Caco-2 (cell line): ENCODE results near the gene NME1. TPM values are rescaled to one million over a fixed set of nuclear protein-coding genes. Genes with fewer than 3 reads are reported as not detected.

Experiments used
- BruUV-seq: library from RNA; stranded (reverse); fragments of 400-500 nt; replicated peaks from 2 replicates; lab custom pipeline; 2021; lab: Mats Ljungman, UMichigan
- CTCF ChIA-PET: fragments of 300-600 bp; sonication (Branson Sonifier 250); formaldehyde crosslinking; loops from one replicate; lab custom pipeline; 2022; ENCODE audit warnings: antibody characterized with exemption; lab: Charles Lee
- POLR2A ChIA-PET: fragments of 300-600 bp; sonication (Branson Sonifier 250); formaldehyde crosslinking; loops from one replicate; lab custom pipeline; 2022; ENCODE audit warnings: antibody characterized with exemption; lab: Charles Lee
- DNase-seq, 2 experiments: peaks; one replicate each; pipeline versions ENCODE4 v3.0.0 to v3.0.0-alpha.2; 2020 to 2022
- H3K27me3 ChIP-seq: replicated peaks from 2 replicates; pipeline ENCODE4 v1.6.0; 2011; ENCODE audit warnings: low read length; ENCODE audit not compliant: control insufficient read depth, insufficient read depth
- H3K36me3 ChIP-seq: 2 replicates; pipeline ENCODE4 v1.5.1; 2011; ENCODE audit warnings: low read length; ENCODE audit not compliant: control insufficient read depth, insufficient read depth
- H3K4me1 ChIP-seq: fragments of 250-450 bp; sonication (Bioruptor Pico); 2 replicates; pipeline ENCODE4 v1.5.1; 2020; ENCODE audit warnings: mild to moderate bottlenecking
- H3K4me3 ChIP-seq: 2 replicates; pipeline ENCODE4 v1.5.1; 2011; ENCODE audit warnings: low read depth, mild to moderate bottlenecking, control low read depth, low read length
- H3K9me3 ChIP-seq: fragments of 250-450 bp; sonication (Bioruptor Pico); 2 replicates; pipeline ENCODE4 v1.5.1; 2020; ENCODE audit warnings: mild to moderate bottlenecking, moderate library complexity
- H3K27ac Mint-ChIP-seq: one replicate; pipeline ENCODE4 v1.8.0; 2022; ENCODE audit warnings: mixed read lengths; ENCODE audit not compliant: unreplicated experiment
- H3K27me3 Mint-ChIP-seq: one replicate; pipeline ENCODE4 v1.8.0; 2022; ENCODE audit warnings: mixed read lengths; ENCODE audit not compliant: insufficient read depth, unreplicated experiment
- H3K36me3 Mint-ChIP-seq: one replicate; pipeline ENCODE4 v1.8.0; 2022; ENCODE audit warnings: mild to moderate bottlenecking, mixed read lengths; ENCODE audit not compliant: insufficient read depth, unreplicated experiment
- H3K4me1 Mint-ChIP-seq: one replicate; pipeline ENCODE4 v1.8.0; 2022; ENCODE audit warnings: low read depth, mixed read lengths; ENCODE audit not compliant: unreplicated experiment
- H3K4me3 Mint-ChIP-seq: one replicate; pipeline ENCODE4 v1.8.0; 2022; ENCODE audit warnings: mild to moderate bottlenecking, moderate library complexity, mixed read lengths; ENCODE audit not compliant: unreplicated experiment
- H3K9me3 Mint-ChIP-seq: one replicate; pipeline ENCODE4 v1.8.0; 2022; ENCODE audit warnings: mixed read lengths; ENCODE audit not compliant: unreplicated experiment
- intact Hi-C: fragments of 100-400 bp; cut with micrococcal nuclease; formaldehyde crosslinking; loops from one replicate; pipeline ENCODE4 v1.10.0; 2022; ENCODE audit not compliant: unreplicated experiment
- total RNA-seq: library from RNA; stranded (reverse); gene quantifications from 2 replicates; pipeline ENCODE4 v1.2.3, GENCODE V29; 2022
- TF ChIP-seq, protein P1 (sequence below), 2 experiments: fragments of 200-600 bp in 1 of 2; IDR thresholded peaks; 1 replicate in 1 of 2; 2 replicates in 1 of 2; pipeline versions ENCODE4 v1.5.1 to v1.8.0; 2011 to 2022; ENCODE audit warnings: antibody characterized with exemption in 1 of 2, control low read depth in 1 of 2, inconsistent platforms in 1 of 2, low read depth in 1 of 2, low read length in 1 of 2, mild to moderate bottlenecking in 1 of 2, moderate library complexity in 1 of 2; ENCODE audit not compliant: insufficient read depth in 1 of 2, severe bottlenecking in 1 of 2, unreplicated experiment in 1 of 2

Gene NME1
- total RNA-seq, 1 experiment from 2014 or later: 278 TPM

DNA sequence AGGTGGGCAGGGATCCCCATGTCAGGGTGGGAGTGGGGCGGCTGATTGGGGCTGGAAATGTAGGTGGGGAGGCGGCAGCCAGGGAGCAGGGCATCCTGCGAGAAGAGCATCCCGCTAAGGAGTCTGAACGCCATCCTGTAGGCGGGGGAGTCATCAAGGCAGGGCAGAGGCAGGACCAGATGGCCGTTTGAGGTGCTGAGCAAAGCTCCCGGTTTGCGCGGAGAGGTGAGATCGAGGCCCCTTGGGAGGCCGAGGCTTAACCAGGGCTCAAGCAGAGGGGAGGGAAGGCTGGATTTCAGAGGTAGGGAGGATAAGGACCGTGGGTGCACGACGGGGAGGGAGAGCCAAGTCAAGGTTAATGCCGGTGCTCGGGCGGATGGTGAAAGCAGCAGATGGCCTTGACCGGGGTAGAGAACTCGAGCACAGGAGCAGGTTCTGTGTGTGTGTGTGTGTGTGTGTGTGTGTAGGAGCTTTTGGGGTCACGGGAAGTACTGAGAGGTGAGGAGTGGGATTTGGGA, 12.4 kb downstream of the NME1 start:
- intact Hi-C loops: loop anchor here (1.0 to 5.0 kb wide), 3 partner anchors 95 to 298 kb away; partner anchors contain the start of genes MBTD1, TOB1 and UTP18
- TF ChIP-seq, protein P1, sequence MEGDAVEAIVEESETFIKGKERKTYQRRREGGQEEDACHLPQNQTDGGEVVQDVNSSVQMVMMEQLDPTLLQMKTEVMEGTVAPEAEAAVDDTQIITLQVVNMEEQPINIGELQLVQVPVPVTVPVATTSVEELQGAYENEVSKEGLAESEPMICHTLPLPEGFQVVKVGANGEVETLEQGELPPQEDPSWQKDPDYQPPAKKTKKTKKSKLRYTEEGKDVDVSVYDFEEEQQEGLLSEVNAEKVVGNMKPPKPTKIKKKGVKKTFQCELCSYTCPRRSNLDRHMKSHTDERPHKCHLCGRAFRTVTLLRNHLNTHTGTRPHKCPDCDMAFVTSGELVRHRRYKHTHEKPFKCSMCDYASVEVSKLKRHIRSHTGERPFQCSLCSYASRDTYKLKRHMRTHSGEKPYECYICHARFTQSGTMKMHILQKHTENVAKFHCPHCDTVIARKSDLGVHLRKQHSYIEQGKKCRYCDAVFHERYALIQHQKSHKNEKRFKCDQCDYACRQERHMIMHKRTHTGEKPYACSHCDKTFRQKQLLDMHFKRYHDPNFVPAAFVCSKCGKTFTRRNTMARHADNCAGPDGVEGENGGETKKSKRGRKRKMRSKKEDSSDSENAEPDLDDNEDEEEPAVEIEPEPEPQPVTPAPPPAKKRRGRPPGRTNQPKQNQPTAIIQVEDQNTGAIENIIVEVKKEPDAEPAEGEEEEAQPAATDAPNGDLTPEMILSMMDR (IDR thresholded peaks at IDR 0.05; ENCODE audit: insufficient read depth in 1 of 2, low read depth in 1 of 2, low read length in 1 of 2, severe bottlenecking in 1 of 2, unreplicated experiment in 1 of 2): no peak
- H3K9me3 ChIP-seq: no peaks in the 10 kb centered on the region
- CTCF ChIA-PET: interaction anchor here (0.5 to 1.1 kb wide), 4 partner anchors 13 to 1809 kb away, joined by 3 to 6 read pairs (median 6); partner anchors contain the start of gene NME1
- BruUV-seq: TSS peak; percentile 46
- peak overlapping the region; percentile 98 for H3K4me3 Mint-ChIP-seq
- peaks cover 21% of the 10 kb centered on the region for H3K4me1 ChIP-seq
- H3K36me3 ChIP-seq: peaks cover 4% of the 10 kb centered on the region
- H3K4me3 ChIP-seq: peak overlapping the region; percentile 91
- H3K27me3 Mint-ChIP-seq: no peaks in the 10 kb centered on the region
- peaks cover 96% of the 10 kb centered on the region for H3K36me3 Mint-ChIP-seq
- H3K9me3 Mint-ChIP-seq: no peaks in the 10 kb centered on the region
- no peaks in the 10 kb centered on the region for H3K27me3 ChIP-seq
- POLR2A ChIA-PET: interaction anchor here (0.6 to 1.5 kb wide), 3 partner anchors 12 to 45 kb away, joined by 3 to 5 read pairs (median 3); partner anchors contain the start of genes NME1 and SPAG9
- peak overlapping the region; percentile 97 for H3K27ac Mint-ChIP-seq
- H3K4me1 Mint-ChIP-seq: peaks cover 7% of the 10 kb centered on the region
- peak in 1 of 2 experiments; percentile 46 for DNase-seq

GRCh38 chr17:51166198-51166986, 13.0 kb downstream of the NME1 start, which contains the start of gene NME2:
Gene NME2 (plus strand): TSS chr17:51166411. CDS start chr17:51166831, 420 bp downstream.
- ChIA-PET CTCF (interaction anchor here (0.5 to 0.8 kb wide), 3 partner anchors 13 to 1809 kb away, joined by 5 to 6 read pairs (median 6); partner anchors contain the start of gene NME1), POLR2A (interaction anchor here (0.6 to 1.5 kb wide), 4 partner anchors 10 to 46 kb away, joined by 3 to 5 read pairs (median 3); partner anchors contain the start of genes NME1 and SPAG9)
- no TSS peak for BruUV-seq
- peak; percentile 94 to 96 for DNase-seq
- H3K4me3 Mint-ChIP-seq: peak within 1 kb of the TSS; percentile 98
- peaks cover 96% of the 10 kb centered on the region for H3K36me3 Mint-ChIP-seq
- H3K4me1 ChIP-seq: peaks cover 21% of the 10 kb centered on the region
- H3K27me3 ChIP-seq: no peaks in the 10 kb centered on the region
- TF ChIP-seq, protein P1 (IDR thresholded peaks at IDR 0.05; ENCODE audit: insufficient read depth in 1 of 2, low read depth in 1 of 2, low read length in 1 of 2, severe bottlenecking in 1 of 2, unreplicated experiment in 1 of 2): peak in 1 of 2 experiments; percentile 2
- peak within 1 kb of the TSS; percentile 91 for H3K4me3 ChIP-seq
- intact Hi-C loops: loop anchor here (1.0 to 5.0 kb wide), 3 partner anchors 94 to 299 kb away; partner anchors contain the start of genes MBTD1, TOB1 and UTP18
- H3K9me3 Mint-ChIP-seq: no peaks in the 10 kb centered on the region
- no peaks in the 10 kb centered on the region for H3K27me3 Mint-ChIP-seq
- H3K36me3 ChIP-seq: peaks cover 4% of the 10 kb centered on the region
- H3K4me1 Mint-ChIP-seq: peaks cover 10% of the 10 kb centered on the region
- H3K27ac Mint-ChIP-seq: peak within 1 kb of the TSS; percentile 97
- H3K9me3 ChIP-seq: no peaks in the 10 kb centered on the region
